Heart left ventricle (tissue), 13 donors: ENCODE results near the gene FAM83E.

ENCODE experiments used
- POLR2A ChIP-seq, 2 donors: fragments of 450-650 bp; IDR thresholded peaks; one replicate each; pipeline ENCODE4 v1.6.1; 2017; ENCODE audit warnings: antibody characterized with exemption in 2 of 2, mild to moderate bottlenecking in 2 of 2, moderate library complexity in 2 of 2
- TF ChIP-seq, protein P1 (sequence below), 12 donors: fragments of 200-600 bp; sonication (generic) in 4 of 12; IDR thresholded peaks; one replicate each; pipeline versions ENCODE4 v1.5.0 to v1.8.0; 2018 to 2022; ENCODE audit warnings: antibody characterized with exemption in 12 of 12, mild to moderate bottlenecking in 5 of 12
- donor health status: ischemic (EF 13 %, LVEDD 7.1; RV severe dilation, severe dysfunction).
- donor health status: DM: no; HTN: yes; CAD: no.
- donor health status: DM: no; HTN: no; CAD: no.
- donor health status: ischemic (EF 25% LVEDD 6.9; RV normal size, moderate dysfunction).
- donor health status: ischemic (EF 25% LVEDD 5.7; RV mildly dilated, moderate dysfunction).
- donor health status: ischemic (EF 35%, LVEDD 5.7; RV mildly dilated, moderate dysfunction).
- donor health status: nonischemic (EF 11% LVEDD 7.7; RV severe dilation, severe dysfunction).
- donor health status: DM: yes; HTN: yes; CAD: no.
- donor health status: PGD.
- donor health status: ischemic (EF 29% LVEDD 5.4; RV normal size, mild dysfunction).
- donor health status: nonischemic (EF 23%, LVEDD 6.1; RV moderate dilation, normal function).

DNA sequence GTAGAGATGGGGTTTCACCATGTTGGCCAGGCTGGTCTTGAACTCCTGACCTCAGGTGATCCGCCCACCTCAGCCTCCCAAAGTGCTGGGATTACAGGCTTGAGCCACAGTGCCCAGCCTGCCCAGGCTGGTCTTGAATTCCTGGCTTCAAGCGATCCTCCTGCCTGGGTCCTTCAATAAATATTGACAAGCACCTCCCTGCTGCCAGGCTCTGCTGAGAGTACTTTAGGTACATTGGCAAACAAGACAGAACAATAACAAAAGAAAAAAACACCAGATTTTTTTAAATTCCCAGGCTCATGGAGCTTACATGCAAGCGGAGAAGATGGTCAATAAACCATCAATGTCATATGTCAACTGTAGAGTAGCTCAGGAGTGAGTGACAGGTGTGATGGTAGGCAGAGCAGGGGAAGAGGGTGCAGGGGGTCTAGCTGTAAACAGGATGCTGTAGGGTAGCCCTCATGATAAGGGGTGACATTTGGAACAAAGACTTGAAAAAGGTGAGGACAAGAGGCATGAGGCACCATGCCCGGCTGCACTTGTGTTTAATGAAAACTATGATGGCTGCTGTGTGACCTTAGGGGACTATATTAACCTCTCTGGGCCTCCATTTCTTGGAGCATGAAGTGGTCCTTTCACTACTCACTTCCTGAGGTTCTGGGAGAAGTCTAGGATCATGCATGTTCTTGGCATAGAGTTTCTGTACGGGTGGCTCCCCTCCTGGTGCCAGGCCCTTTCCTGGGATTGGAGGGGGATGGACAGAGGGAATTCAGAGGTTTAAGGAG lies 43.3 kb downstream of the FAM83E start:
- TF ChIP-seq, protein P1, sequence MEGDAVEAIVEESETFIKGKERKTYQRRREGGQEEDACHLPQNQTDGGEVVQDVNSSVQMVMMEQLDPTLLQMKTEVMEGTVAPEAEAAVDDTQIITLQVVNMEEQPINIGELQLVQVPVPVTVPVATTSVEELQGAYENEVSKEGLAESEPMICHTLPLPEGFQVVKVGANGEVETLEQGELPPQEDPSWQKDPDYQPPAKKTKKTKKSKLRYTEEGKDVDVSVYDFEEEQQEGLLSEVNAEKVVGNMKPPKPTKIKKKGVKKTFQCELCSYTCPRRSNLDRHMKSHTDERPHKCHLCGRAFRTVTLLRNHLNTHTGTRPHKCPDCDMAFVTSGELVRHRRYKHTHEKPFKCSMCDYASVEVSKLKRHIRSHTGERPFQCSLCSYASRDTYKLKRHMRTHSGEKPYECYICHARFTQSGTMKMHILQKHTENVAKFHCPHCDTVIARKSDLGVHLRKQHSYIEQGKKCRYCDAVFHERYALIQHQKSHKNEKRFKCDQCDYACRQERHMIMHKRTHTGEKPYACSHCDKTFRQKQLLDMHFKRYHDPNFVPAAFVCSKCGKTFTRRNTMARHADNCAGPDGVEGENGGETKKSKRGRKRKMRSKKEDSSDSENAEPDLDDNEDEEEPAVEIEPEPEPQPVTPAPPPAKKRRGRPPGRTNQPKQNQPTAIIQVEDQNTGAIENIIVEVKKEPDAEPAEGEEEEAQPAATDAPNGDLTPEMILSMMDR (IDR thresholded peaks at IDR 0.05): no peak
- no peak for TF ChIP-seq POLR2A (IDR thresholded peaks at IDR 0.05)
